Transverse colon (tissue), 4 donors: Measurements from ENCODE around the gene ANAPC4. TPM values are rescaled to one million over a fixed set of nuclear protein-coding genes. Genes with fewer than 3 reads are reported as not detected.

Experiments used
- DNase-seq: peaks from one replicate; pipeline ENCODE4 v3.0.0-alpha.2; 2019
- H3K27ac ChIP-seq, 4 donors: fragments of 200-600 bp; sonication (generic); 2 replicates each; pipeline ENCODE4 v1.5.1; 2016 to 2018; ENCODE audit warnings: inconsistent platforms in 4 of 4
- H3K27me3 ChIP-seq: fragments of 200-600 bp; sonication (generic); 2 replicates; pipeline ENCODE4 v1.5.1; 2017; ENCODE audit warnings: inconsistent platforms
- H3K36me3 ChIP-seq, 4 donors: fragments of 200-600 bp; sonication (generic); 2 replicates each; pipeline ENCODE4 v1.5.1; 2017 to 2019; ENCODE audit warnings: inconsistent platforms in 4 of 4
- H3K4me1 ChIP-seq, 4 donors: fragments of 200-600 bp; sonication (generic); 2 replicates each; pipeline ENCODE4 v1.5.1; 2017 to 2020; ENCODE audit warnings: inconsistent platforms in 4 of 4
- H3K4me3 ChIP-seq, 4 donors: fragments of 200-600 bp; sonication (generic); 1 replicate in 1 of 4; 2 replicates in 3 of 4; pipeline versions ENCODE4 v1.5.1 to v1.6.1; 2017 to 2019; ENCODE audit warnings: inconsistent platforms in 4 of 4
- H3K9me3 ChIP-seq, 2 donors: fragments of 200-600 bp; sonication (generic); 2 replicates each; pipeline ENCODE4 v1.5.1; 2017 to 2019; ENCODE audit warnings: inconsistent platforms in 2 of 2
- EP300 ChIP-seq: sonication (generic); formaldehyde crosslinking; IDR thresholded peaks from one replicate; pipeline ENCODE4 v1.6.1; 2017; ENCODE audit warnings: antibody characterized with exemption, low read depth
- POLR2A ChIP-seq: fragments of 450-650 bp; IDR thresholded peaks from one replicate; pipeline ENCODE4 v1.6.1; 2016; ENCODE audit warnings: antibody characterized with exemption, mild to moderate bottlenecking, moderate library complexity
- POLR2AphosphoS5 ChIP-seq, 3 donors: sonication (generic); formaldehyde crosslinking; IDR thresholded peaks; one replicate each; pipeline ENCODE4 v1.6.1; 2016; ENCODE audit warnings: antibody characterized with exemption in 3 of 3
- WGBS, 2 donors: methylation state at CpG; one replicate each; pipeline ENCODE4 v1.1.5; 2018; ENCODE audit warnings: low coverage in 1 of 2; 5-methylcytosine and 5-hydroxymethylcytosine counted together
- in situ Hi-C, 4 donors: fragments of 200-750 bp; cut with MboI; loops; one replicate each; pipeline versions ENCODE4 v1.15.0 to v1.15.1; 2017; ENCODE audit warnings: low sequenced_read_pairs in 3 of 4, low pct_ligation_motif_present in 1 of 4, low pct_unique_long_range_greater_than_20kb in 1 of 4
- intact Hi-C: fragments of 100-400 bp; cut with DNase I; formaldehyde crosslinking; loops from one replicate; pipeline ENCODE4 v1.15.1; 2023; ENCODE audit warnings: low total_unique reads
- total RNA-seq, 4 donors: library from RNA; depleted of rRNA; stranded (reverse); fragments of >200 nt; gene quantifications; one replicate each; pipeline ENCODE4 v1.1.0, GENCODE V29; 2016
- TF ChIP-seq, protein P1 (sequence below), 5 experiments: fragments of 200-600 bp in 3 of 5; fragments of 450-650 bp in 2 of 5; sonication (generic) in 3 of 5; IDR thresholded peaks; 1 replicate in 2 of 5; 2 replicates in 3 of 5; pipeline ENCODE4 v1.5.1; 2016 to 2017; ENCODE audit warnings: antibody characterized with exemption in 5 of 5, inconsistent platforms in 3 of 5, mild to moderate bottlenecking in 2 of 5, moderate library complexity in 1 of 5

Gene ANAPC4
- total RNA-seq, 4 donors from 2014 or later = 27.7 to 48.0 (median 36.4) TPM

GRCh38 chr4:25433966-25434827, 57.1 kb downstream of the ANAPC4 start:
- intact Hi-C loops (no loop called here), in situ Hi-C loops (loop anchor here (25.0 kb wide), 2 partner anchors 328 to 353 kb away; no protein-coding TSS in a partner anchor)
- Histone ChIP-seq H3K36me3 (no peaks in the 10 kb centered on the region), H3K9me3 (no peaks in the 10 kb centered on the region), H3K27me3 (no peaks in the 10 kb centered on the region), H3K4me3 (no peak overlapping the region), H3K4me1 (no peaks in the 10 kb centered on the region), H3K27ac (no peak overlapping the region)
- no peak for DNase-seq
- no peak for TF ChIP-seq POLR2AphosphoS5 (IDR thresholded peaks at IDR 0.05)
- TF ChIP-seq EP300 = no peak
- TF ChIP-seq POLR2A = no peak
- TF ChIP-seq, protein P1, sequence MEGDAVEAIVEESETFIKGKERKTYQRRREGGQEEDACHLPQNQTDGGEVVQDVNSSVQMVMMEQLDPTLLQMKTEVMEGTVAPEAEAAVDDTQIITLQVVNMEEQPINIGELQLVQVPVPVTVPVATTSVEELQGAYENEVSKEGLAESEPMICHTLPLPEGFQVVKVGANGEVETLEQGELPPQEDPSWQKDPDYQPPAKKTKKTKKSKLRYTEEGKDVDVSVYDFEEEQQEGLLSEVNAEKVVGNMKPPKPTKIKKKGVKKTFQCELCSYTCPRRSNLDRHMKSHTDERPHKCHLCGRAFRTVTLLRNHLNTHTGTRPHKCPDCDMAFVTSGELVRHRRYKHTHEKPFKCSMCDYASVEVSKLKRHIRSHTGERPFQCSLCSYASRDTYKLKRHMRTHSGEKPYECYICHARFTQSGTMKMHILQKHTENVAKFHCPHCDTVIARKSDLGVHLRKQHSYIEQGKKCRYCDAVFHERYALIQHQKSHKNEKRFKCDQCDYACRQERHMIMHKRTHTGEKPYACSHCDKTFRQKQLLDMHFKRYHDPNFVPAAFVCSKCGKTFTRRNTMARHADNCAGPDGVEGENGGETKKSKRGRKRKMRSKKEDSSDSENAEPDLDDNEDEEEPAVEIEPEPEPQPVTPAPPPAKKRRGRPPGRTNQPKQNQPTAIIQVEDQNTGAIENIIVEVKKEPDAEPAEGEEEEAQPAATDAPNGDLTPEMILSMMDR (IDR thresholded peaks at IDR 0.05) = no peak
- 80 to 86% methylated on average over 6 to 14 of the region's 14 CpGs for WGBS, 2 donors

DNA sequence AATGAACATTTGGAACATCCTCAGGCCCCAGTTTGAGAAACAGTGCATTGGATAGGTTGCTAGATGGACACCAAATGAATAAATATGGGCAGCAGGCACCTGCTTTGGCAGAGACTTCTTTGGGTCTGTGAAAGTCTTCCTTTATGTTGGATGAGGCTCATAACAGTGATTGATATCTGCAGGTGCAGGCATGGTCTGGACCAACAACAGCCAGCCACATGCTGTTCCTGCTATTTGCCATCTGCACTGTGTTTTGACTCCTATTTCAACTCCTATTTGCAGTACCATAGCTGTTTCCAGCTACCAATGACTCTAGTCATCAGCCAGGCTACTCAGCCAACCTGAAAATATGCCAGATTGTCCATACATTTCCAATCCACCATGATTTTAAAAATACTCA, 60.9 kb downstream of the ANAPC4 start:
- in situ Hi-C loops = loop anchor here (25.0 kb wide), 2 partner anchors 324 to 349 kb away; no protein-coding TSS in a partner anchor
- no peaks in the 10 kb centered on the region for H3K27me3 ChIP-seq
- no peaks in the 10 kb centered on the region for H3K36me3 ChIP-seq
- no peak for TF ChIP-seq EP300
- no peak for TF ChIP-seq POLR2AphosphoS5 (IDR thresholded peaks at IDR 0.05)
- TF ChIP-seq, protein P1 (IDR thresholded peaks at IDR 0.05) = no peak
- TF ChIP-seq POLR2A = no peak
- DNase-seq = no peak
- H3K27ac ChIP-seq = no peak overlapping the region
- intact Hi-C loops = no loop called here
- H3K4me3 ChIP-seq = no peak overlapping the region
- H3K9me3 ChIP-seq = no peaks in the 10 kb centered on the region
- H3K4me1 ChIP-seq = no peaks in the 10 kb centered on the region

GRCh38 chr4:25439918-25440477, 62.9 kb downstream of the ANAPC4 start:
- H3K9me3 ChIP-seq = no peaks in the 10 kb centered on the region
- H3K4me1 ChIP-seq = no peaks in the 10 kb centered on the region
- intact Hi-C loops (no loop called here), in situ Hi-C loops (loop anchor here (25.0 kb wide), 2 partner anchors 322 to 347 kb away; no protein-coding TSS in a partner anchor)
- peak; percentile 51 for DNase-seq
- no peak overlapping the region for H3K27ac ChIP-seq
- no peak overlapping the region for H3K4me3 ChIP-seq
- H3K27me3 ChIP-seq = no peaks in the 10 kb centered on the region
- no peaks in the 10 kb centered on the region for H3K36me3 ChIP-seq
- WGBS, 2 donors = 15 to 33% methylated on average over 1 to 2 of the region's 2 CpGs
- TF ChIP-seq, protein P1 (IDR thresholded peaks at IDR 0.05) = peak; percentile 64 to 91 (median 79)
- TF ChIP-seq POLR2AphosphoS5 (IDR thresholded peaks at IDR 0.05) = no peak

- in situ Hi-C loops = loop anchor here (25.0 kb wide), 2 partner anchors 322 to 347 kb away; no protein-coding TSS in a partner anchor
Observed at GRCh38 chr4:25440478-25441030, 63.5 kb downstream of the ANAPC4 start.

More at GRCh38 chr4:25440478-25441030, 63.5 kb downstream of the ANAPC4 start:
- intact Hi-C loops = no loop called here
- DNase-seq = no peak
- Histone ChIP-seq H3K9me3 (no peaks in the 10 kb centered on the region), H3K4me1 (no peaks in the 10 kb centered on the region), H3K4me3 (no peak overlapping the region), H3K27ac (no peak overlapping the region), H3K36me3 (no peaks in the 10 kb centered on the region), H3K27me3 (no peaks in the 10 kb centered on the region)
- no peak for TF ChIP-seq POLR2AphosphoS5 (IDR thresholded peaks at IDR 0.05)
- TF ChIP-seq, protein P1 (IDR thresholded peaks at IDR 0.05) = no peak
- TF ChIP-seq EP300 = no peak
- TF ChIP-seq POLR2A = no peak
- 61 to 81% methylated on average over 8 of the region's 8 CpGs for WGBS, 2 donors
